GM10266 (cell line): ENCODE measurements around the gene LMO4.

Experiments
- DNase-seq: peaks from one replicate; pipeline ENCODE4 v3.0.0; 2012; ENCODE audit errors: extremely low spot score
- CTCF ChIP-seq: IDR thresholded peaks from 2 replicates; pipeline ENCODE4 v1.5.1; 2012; ENCODE audit warnings: mild to moderate bottlenecking, low read depth; ENCODE audit not compliant: control insufficient read depth, insufficient read depth; ENCODE audit errors: missing control alignments

Gene LMO4

DNA sequence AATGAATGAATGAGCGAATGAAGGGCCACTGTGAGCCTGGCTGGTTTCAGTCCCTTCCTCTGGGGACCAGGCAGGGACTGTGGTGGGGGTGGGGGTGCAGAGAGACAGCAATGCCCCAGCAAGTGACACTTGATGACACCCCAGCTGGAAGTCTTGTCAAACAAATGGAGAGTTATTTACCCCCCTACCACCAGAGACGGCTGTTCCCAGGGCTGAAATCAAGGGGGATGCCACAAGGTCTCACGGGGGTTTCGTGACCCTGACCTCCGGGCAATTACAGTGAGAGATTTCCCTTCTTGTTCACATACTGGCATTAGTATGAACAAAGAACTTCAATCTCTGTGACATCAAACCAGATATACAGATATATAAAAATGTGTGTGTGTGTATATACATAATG lies 34.0 kb upstream of the LMO4 start:
- no peak for TF ChIP-seq CTCF

GRCh38 chr1:87295445-87296110 lies 33.1 kb upstream of the LMO4 start:
- TF ChIP-seq CTCF: no peak
- DNase-seq: no peak

More for the DNA sequence above, 34.0 kb upstream of the LMO4 start:
- no peak for DNase-seq

- no peak for TF ChIP-seq CTCF
Observed at GRCh38 chr1:87296206-87296605, 32.5 kb upstream of the LMO4 start.

GRCh38 chr1:87299661-87300060 lies 29.0 kb upstream of the LMO4 start:
- TF ChIP-seq CTCF: no peak
- DNase-seq: no peak

More at GRCh38 chr1:87296206-87296605, 32.5 kb upstream of the LMO4 start:
- DNase-seq: no peak

DNA sequence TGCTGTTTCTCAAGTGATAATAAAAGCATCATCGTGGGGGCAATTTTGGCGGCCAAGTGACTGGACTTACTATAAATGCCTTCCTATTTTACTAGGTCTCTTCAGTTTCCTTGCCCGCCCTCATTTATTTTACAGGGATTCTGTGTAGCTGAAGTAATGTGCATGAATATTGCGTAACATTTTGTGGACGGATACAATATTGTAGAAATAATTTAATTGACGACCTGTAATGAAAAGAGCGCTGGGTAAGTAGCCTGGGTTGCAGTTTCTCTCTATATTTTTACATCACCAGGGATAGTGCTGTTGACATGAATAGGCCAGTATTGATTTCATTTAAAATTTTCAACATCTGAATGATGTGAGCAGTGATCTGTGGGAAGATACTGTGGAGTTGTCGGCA lies 28.1 kb upstream of the LMO4 start:
- DNase-seq: no peak
- TF ChIP-seq CTCF: no peak

- DNase-seq: no peak
- TF ChIP-seq CTCF: no peak
Observed at GRCh38 chr1:87305151-87305550, 23.5 kb upstream of the LMO4 start.

GRCh38 chr1:87305762-87306161 lies 22.9 kb upstream of the LMO4 start:
- no peak for DNase-seq
- TF ChIP-seq CTCF: no peak
